GM21576 (cell line): ENCODE data around the gene ADAMTSL2.

Source experiments
- ATAC-seq: cut with Tn5 transposase; IDR thresholded peaks from one replicate; pipeline ENCODE4 v1.9.1; 2021; ENCODE audit warnings: mild to moderate bottlenecking, moderate library complexity; ENCODE audit not compliant: unreplicated experiment

The ADAMTSL2 gene

GRCh38 chr9:133618726-133619125, 84.2 kb downstream of the ADAMTSL2 start:
- ATAC-seq = no peak

DNA sequence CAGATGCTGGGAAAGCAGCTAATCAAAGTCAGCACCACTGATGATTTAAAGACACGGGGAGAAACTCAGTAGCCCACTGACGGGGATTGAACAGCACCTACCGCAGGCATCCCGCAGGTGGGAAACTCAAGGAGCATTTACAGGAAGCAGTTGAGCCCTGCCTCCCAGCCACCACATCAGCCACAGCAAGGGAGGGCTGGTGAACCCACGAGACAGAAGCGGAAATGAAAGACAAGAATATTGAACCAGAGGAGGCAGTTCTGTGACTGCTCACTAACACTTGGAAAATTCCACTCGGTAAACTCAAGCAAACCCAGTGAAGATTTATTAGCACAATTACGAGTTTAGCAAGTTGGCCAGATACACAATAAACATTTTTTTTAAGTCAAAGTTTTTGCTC, 85.3 kb downstream of the ADAMTSL2 start:
- ATAC-seq = no peak

DNA sequence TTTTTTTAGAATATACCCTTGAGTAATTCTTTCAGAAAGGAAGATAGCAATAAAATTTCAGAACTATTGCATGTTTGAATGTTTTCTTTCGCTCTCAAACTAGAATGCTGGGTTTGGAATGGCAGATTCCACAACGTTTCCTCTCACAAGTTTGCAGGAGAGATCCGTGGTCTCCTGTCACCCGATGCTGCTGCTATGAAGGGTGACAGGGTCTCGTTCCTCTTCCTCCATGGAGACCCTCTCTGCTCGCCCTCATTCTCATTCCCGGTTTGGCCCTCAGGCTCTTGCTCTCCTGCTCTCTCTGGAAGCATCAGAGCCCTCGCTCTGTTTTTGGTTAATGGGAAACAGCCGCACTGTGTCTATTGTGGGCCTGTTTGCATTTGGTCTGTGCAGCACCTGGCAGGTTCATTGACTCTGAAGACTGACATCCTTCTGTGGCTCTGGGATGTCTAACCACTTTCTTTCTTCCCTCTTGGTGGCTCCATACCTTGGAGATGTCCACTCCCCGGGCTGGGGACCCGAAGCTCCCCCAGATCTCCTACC, 87.3 kb downstream of the ADAMTSL2 start:
- no peak for ATAC-seq

DNA sequence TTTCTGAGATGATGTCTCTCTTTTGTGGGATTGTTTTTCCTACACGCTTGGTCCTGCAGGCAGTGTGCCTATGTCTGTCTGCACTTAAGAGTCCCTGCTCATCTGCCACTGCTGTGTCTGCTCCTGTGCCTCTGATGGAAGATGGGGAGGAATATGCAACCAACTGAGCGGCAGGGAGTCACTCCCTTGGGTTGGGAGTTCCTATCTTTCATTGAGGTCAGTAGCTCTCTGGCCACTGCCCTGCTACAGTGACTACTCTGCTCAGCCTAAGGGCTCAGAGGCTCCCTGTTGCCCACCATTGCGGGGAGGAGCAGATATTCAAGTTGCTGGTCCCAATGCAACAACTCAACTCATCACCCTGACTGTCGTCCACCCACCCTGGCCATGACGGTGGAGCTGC, 88.1 kb downstream of the ADAMTSL2 start:
- ATAC-seq = no peak
